Mammary epithelial cell (primary cell): Measurements from ENCODE around the gene C6orf132.

Experiments used
- EZH2 ChIP-seq: IDR thresholded peaks from 2 replicates; pipeline ENCODE4 v1.6.1; 2012; ENCODE audit warnings: low read length, inconsistent platforms, borderline replicate concordance
- TF ChIP-seq, protein P1 (sequence below), 2 donors: IDR thresholded peaks in 1 of 2; conservative IDR thresholded peaks in 1 of 2; 2 replicates each; pipeline ENCODE4 v1.5.1; 2011 to 2012; ENCODE audit warnings: inconsistent platforms in 2 of 2, low read length in 2 of 2, mild to moderate bottlenecking in 2 of 2, control low read depth in 1 of 2, low read depth in 1 of 2; ENCODE audit not compliant: insufficient read depth in 1 of 2; ENCODE audit errors: extremely low read depth in 1 of 2

DNA sequence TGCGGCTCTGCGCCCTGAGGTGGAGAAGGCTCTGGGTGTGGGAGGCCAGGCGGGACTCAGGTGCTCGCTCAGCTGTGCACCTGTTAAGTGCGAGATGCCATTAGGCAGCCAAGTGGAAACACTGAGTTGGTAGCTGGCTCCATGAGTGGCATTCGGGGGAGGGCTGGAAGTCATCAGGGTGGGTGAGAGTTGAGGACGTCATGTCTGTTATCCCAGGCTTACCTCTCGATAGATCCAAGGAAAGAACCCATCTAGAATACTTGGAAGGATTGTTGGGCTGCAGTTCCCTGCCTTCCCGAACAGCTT, 50.7 kb downstream of the C6orf132 start:
- TF ChIP-seq EZH2 = no peak
- TF ChIP-seq, protein P1, sequence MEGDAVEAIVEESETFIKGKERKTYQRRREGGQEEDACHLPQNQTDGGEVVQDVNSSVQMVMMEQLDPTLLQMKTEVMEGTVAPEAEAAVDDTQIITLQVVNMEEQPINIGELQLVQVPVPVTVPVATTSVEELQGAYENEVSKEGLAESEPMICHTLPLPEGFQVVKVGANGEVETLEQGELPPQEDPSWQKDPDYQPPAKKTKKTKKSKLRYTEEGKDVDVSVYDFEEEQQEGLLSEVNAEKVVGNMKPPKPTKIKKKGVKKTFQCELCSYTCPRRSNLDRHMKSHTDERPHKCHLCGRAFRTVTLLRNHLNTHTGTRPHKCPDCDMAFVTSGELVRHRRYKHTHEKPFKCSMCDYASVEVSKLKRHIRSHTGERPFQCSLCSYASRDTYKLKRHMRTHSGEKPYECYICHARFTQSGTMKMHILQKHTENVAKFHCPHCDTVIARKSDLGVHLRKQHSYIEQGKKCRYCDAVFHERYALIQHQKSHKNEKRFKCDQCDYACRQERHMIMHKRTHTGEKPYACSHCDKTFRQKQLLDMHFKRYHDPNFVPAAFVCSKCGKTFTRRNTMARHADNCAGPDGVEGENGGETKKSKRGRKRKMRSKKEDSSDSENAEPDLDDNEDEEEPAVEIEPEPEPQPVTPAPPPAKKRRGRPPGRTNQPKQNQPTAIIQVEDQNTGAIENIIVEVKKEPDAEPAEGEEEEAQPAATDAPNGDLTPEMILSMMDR (conservative IDR thresholded peaks at IDR 0.05 in 1 of 2, IDR thresholded peaks at IDR 0.05 in 1 of 2; ENCODE audit: extremely low read depth in 1 of 2, insufficient read depth in 1 of 2, low read depth in 1 of 2, low read length in 2 of 2) = no peak
